GM18517 (cell line): ENCODE data around the gene FHIT.

Experiments used
- ATAC-seq: cut with Tn5 transposase; IDR thresholded peaks from one replicate; pipeline ENCODE4 v1.9.1; 2021; ENCODE audit warnings: mild to moderate bottlenecking, moderate library complexity; ENCODE audit not compliant: unreplicated experiment

Gene FHIT

DNA sequence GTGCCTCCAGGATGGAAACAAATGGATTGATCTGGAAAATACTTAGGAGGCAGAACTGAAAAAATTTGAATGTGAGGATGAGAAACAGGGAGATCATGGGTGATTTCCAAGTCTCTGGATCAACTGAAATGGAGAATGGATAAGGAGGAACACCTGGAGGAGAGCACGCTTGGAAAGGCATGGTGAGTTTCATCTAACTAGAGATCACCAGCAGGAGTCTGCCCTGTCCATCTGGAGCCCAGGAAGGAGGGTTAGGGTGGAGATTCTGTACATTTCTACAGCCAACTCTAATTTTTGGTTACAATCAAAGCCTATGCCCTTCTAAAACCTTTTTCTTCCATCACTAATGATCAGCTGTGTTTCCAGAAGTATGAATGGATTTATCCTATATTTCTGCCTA lies 1205.6 kb downstream of the FHIT start:
- no peak for ATAC-seq

DNA sequence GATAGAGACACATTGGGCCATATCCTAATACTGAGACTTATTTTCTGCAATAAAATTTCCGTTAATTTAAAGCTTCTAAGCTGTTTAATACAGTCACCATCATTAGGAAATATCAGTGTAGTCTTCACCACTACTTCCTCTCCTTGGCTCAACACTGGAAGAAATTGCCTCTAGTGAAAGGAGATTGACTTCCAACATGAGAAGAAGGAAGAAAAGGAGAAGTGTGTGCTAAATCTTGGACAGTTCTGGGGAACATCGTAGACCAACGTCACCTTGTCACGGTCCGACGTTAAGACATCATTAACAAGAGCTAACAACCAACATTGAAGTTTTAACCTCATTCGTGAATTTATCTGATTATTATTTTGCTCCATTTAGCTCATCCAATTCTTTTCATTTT lies 1214.4 kb downstream of the FHIT start:
- ATAC-seq, result no peak

DNA sequence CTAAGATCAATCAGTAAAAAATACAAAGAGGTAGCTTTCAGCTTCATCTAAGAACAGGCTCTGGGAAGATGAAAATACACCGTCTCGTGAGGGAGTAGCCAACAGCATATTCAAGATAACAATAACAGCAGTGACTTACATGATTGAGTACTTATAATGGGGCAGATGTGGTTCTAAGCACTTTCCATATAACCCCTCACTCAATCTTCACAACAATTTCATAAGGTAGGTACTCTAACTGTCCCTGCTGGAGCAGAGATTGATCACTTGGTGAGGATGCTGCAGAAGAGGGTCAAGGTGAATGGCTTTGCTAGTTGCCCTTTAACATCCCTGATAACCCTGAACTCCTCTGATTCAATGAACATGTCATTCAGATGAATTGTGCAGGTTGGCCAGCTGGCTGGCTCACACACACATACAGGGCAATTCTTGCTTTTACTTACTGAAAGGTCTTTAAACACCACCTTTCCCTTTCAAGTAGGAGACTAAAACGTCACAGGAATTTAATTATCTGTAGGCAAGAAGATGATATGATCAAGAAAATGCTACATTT lies 1217.3 kb downstream of the FHIT start:
- no peak for ATAC-seq

DNA sequence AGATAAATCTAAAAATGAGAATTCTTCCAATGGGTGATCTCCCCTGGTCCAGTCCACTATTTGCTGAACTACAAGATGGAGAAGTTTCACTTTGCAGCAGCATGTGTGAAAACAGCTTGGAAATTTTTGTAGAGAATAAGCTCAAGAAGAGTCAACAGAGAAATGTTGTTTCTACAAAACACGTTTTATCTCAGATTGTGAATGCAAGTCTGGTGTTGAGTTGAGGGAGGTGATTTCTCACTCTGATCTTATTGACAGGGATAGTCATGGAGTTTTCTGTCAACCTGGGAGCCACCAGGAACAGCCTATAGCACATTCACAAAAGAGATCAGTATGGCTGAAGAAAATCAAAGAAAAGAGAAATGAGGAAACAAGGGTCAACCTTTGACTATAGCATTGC lies 1220.3 kb downstream of the FHIT start:
- ATAC-seq, result no peak

DNA sequence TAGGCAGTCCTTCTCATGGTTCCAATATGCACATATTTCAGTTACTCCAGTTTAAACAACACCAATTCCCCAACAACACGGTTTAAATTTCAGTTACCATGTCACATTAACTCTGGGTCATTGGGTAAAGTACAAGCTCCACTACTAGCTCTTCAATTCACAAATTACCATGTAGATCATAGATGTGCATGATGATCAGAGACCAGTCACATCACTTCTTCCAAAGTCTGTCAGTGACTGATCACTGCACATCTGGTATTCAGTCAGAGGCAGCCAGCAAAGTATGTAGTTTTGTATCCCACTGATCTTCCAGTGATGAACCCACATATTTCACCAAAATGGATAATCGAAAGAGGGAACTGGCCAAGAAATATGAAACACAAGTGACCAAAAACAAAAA lies 1223.0 kb downstream of the FHIT start:
- ATAC-seq, result no peak

DNA sequence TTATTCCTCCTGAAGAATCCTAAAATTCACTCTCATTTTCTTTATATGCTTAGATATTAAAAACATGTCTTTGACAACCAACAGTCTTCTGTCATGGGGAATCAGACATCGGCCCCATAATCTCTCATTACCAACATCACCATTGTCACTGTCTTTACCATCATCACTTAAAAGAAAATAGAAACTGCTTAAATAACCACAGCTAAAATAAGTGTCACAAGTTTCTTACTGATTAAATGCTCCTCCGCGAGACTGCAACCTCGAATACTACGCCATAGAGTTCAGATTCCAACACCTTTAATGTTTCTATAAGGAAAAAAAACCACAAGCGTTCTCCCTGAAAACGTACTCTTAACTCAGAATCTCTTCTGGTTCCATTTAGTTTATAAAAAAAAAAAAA lies 1223.9 kb downstream of the FHIT start:
- ATAC-seq, result no peak

DNA sequence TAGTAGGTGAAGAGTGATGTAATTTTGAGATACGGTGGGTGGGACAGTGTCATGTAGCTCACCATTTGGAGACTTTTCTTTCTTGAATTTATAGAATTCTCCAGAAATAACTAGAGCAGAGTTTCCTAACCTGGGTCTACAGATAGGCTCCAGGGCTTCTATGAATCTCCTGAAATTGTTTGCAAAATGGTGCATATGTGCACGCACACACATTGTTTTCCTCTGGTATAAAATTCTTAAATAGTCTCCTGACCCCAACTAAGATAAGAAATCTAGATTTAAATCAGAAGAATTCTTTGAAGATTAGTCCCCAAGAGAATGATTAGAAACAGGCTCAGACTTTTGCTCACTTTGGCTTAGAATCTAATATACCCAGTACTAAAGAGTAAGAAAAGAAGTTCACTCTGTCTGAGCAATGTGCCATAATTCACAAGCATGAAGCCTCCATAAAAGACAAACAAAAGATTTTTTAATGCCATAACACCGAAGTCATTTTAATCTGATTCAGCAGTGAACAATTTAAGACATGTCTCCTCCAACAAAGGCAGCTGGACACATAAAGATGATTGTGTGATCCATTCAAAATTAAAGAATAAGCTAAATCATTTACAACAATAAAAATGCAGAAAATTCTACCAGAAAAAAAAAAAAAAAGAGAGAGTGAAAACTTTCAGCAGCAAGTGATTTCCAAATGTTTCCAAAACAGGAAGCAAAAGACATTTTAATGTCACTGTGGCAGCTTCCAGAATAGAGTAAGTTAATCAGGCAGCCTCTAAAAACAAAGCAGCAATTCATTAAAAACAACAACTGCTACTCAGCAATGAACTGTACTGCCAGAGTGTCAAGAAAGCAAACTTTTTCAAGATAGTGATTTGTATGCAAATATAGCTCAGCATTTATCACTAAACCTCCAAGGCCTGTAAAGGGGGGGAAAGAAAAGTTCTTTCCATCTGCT lies 1225.9 kb downstream of the FHIT start:
- ATAC-seq, result no peak

DNA sequence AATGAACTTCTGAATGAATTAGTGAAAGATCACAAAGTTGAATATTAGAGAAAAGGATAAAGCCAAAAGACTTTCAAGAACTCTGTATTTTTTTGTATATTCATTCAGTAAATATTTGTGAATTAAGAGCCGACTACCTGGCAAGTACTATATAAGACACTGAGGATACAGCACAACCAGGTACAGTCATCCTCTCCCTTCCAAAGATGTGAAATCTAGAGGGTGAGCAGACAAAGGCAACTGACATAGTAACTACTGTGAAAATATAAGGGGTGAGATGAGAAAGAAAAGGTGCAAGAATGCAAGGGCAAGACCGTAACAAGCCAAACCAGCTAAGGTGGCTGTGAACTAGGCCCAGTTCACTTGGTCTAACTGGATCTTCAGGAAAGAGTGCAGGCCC lies 1226.9 kb downstream of the FHIT start:
- ATAC-seq, result no peak

DNA sequence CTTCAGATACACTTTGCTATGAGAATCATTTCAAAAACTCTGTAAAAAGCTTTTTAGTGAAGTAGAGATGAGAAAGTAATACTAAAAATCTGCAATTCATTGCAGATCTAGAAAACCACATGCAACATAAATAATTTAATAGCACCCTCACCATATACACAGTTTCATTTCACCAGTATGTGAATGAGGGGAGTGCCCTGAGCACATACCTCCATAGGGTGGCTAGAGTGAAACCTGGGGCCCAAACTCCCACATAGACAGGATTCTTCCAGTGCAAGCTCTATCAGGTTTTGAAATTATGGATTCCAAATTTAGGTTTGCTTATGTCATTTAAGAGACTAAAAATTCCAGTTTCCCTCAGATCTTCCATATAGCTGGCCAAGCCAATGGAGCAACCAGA lies 1228.1 kb downstream of the FHIT start:
- ATAC-seq, result no peak

DNA sequence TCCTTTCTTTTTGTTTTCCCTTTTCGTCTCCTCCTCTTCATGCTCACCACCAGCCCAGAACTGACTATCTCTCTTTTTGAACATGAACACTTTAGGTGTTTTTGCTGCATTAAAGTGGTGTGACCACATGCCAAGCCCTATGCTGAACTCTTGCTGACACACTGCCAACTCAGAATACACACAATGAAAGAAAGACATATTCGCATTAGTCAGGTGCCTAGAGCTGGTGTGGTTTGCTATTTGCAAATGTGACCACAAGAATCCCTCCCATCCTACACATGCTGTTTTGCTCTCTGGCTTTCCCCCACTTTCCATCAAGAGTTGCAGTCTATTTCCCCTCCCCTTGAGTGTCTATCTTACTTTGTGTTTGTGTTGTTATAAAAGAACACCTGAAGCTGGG lies 1233.6 kb downstream of the FHIT start:
- no peak for ATAC-seq

DNA sequence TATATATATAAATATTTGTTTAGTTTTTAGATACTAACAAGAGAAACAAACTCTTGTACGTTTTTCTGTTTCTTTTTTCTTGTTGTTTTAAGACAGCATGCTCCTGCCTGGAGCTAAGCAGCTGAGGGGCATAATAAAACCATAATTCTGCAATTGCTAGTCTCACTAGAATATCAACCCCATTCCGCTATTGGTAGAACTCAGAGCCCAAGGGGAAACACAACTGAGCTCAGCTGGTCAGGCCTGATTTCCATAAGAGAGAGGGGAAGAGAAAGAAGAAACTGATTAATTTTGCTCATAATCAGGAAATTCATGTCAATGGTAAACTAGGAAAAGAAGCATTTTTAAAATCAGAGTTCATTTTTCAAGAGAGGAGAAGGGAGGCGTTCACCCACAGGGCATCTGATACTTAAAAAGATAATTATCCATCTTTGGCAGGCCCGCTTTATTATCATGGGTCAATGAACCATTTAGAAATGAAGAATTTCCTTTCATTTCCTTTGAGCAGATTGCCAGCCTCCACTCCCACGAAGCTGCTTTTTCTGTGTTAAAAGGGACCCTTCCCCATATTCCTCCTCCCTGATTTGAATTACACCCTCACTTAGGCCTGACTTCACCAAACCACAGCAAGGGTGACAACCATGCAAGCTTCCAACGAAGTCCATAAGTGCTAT lies 1236.1 kb downstream of the FHIT start:
- no peak for ATAC-seq

DNA sequence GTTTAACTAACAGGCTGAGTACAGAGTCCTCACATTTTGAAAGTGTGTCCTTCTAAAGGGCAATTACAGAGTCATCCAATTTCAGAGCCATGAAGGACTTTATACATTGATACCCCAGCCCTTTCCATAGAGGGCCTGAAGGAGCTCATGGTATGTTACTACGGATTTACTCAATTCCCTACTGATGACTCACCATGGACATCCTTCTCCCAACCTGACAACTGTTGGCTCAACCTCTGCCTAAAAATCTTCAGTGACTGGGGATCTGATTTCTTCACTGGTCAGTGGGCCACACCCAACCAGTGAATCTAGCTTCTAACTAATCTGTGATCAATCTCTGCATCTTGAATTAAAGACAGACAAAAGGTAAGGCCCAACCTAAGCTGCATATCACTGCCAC lies 1238.0 kb downstream of the FHIT start:
- no peak for ATAC-seq

DNA sequence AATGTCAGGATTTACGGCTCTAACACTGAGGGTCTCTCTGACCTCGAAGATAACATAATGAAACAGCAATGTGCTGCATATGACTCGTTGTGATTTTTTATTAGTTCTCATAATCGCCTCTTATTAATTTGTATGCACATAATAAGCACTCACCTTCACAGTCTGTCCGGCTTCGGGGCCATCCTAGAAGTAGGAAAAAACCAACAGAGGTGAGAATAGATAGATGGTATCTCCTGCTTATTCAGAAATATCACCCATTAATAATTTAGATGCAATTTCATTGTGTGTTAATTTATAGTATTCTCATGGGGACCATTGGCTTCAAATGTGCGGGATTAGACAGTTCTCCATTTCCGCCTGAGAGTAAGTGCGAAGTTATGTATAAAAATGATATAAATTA lies 1240.0 kb downstream of the FHIT start:
- ATAC-seq, result no peak

DNA sequence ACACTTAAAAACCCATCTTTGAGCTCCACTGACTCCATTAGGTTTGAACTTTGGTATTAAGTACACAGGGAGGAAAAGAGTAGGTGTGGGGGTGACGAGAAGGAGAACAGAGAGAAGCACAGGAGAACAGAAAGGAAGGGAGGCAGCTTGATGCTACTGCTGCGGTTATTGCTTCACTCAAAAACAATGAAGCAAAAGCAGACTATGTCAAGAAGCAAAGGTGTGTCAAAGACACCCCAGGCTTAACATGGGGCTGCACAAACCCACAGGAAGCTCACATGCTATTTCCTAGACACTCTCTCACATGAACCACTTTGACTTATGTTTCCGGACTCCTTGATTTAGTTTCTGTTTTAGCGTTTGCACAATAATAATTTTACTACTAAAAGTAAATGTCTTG lies 1240.5 kb downstream of the FHIT start:
- ATAC-seq, result peak; percentile 79

DNA sequence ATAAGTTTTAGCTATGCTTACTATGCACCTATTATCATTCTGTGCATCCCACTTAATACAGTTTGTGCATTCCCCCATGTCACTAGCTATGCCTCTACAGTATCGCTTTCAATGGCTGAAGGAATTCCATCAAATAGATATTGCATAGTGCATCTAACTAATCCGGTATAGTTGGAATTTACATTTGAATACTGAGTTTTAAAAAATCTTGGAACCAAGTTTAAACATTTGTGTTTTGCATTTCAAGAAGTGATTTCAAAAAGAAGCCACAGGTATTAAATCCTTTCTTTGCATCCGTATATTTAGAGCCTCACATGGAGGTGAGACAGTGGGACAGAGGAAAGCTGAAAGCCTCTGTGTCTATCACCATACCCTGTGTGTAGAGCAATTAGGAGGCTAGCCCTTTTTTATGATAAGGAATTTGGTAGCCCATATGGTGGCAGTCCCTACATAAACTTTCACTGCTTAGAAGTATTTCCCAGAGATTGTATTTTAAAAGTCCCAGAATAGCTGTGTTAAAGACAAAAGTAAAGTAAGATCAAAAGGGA lies 1241.2 kb downstream of the FHIT start:
- no peak for ATAC-seq

DNA sequence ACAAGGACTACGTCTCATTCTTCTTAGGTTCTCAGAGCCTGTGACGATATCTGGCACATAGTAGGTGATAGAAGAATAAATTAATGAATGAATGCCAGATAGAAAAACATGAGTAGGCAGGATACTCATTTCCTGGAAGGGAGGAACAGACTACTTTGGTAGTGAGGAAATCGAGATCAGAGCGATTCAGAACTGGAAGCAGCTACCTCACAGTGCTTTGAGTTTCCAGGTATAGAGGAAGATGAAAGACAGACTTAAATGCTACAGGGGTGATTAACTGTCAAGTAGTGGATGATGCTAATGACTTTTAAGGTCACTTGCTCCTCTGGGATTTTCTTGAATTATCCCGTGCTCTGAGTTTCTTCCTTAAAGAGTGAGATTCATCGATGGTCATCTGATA lies 1249.9 kb downstream of the FHIT start:
- no peak for ATAC-seq

DNA sequence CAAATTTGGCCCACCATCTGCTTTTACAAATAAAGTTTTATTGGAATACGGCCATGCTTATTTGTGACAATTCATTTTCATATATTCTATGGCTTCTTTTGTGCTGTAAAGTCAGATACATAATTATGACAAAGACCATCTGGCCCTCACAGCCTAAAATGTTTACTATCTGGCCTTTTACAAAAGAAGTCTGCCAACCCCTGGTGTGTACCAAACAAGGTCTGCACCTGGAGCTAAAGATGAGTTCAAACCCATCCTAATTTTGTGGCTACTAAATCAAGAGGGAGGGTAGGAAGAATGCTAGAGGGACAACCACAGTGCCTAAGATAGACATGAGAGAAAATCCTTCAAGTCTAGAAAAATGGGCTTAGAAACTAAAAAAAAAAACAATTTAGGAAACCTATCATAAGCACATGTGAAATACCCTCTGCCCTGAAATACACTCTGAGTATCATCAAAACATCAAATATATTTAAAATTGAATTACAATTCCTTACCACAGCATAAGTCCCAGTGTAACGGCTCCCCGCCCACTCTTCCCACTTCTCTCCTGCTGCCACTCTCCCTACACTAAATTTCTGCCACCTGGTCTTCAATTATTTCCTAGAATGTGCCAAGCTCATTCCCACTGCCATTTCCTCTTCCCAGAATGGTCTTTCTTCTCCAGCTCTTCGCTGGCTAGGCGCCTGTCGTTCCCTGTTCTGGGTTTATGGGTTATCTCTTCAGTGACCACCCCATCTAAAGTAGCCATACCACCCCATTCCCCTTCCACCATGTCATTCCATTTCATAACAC lies 1250.7 kb downstream of the FHIT start:
- ATAC-seq, result no peak

DNA sequence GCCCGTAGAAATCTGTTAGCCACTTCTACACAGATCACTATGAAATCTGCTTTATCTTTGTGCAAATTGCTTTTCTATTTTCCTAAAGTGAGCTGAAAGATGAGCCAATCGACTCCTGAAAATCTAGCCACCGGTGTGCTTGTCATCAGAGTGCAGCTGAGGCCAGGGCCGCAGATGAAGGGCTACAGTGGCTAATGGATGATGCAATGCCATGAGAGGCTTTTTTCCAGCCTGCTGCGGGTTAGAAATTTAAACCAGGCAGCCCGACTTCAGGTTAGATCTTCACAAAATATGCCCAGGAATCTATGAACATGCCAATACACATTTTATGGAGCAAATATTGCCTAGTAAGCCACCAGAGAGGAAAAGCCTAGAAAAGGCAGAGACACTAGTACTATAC lies 1253.2 kb downstream of the FHIT start:
- ATAC-seq, result no peak

DNA sequence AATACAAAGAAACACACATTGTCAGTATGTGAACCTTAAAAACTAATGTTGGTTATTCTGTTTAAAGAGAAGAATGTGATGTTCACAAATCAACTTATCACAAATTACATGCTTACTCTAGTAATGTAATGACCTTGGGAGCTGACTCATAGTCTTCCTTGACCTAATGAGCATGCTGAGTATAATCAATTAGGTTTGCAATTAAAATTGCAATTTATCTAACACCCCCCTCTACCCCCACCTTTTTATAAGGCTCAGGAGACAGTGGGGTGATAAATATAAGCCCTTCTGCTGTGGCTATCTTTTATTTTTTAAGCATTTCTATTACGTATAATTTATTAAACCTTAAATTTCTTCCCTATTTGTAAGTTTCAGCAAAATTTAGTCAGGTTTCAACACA lies 1253.7 kb downstream of the FHIT start:
- no peak for ATAC-seq

DNA sequence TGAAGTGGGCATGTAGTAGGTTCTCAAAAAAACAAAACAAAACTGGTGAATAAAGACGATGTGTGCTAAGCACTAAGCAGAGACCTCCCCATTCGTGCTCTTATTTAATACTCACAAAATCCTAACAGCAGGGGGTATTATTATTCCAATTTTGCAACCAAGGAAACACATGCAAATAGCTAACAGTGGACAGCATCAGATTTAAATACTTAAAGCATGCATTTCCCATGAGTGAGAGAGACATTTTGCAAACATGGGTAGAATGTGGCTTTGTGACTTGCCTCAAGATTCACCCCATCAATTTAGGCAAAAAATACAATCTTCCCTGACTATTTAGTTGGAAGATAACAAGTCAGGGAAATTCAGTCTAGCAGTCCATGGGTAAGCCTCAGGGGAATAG lies 1255.2 kb downstream of the FHIT start:
- ATAC-seq, result no peak

DNA sequence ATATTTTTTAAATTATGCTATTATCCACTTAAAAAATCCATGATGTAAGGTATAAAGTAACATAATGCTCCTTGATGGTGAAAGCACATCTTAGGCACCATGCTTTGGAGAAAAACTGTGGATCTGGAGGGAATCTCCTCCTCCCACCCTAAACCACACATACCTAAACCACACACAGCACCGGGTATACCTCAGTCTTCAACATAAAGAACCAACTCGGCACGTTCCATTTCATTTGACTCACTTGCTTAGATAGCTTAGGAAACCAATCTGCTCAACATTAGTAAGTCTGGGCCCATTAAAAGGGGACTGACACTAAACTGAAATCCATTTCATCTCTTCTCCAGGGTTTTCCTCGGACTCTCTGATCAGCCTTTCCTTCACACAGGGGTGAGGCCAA lies 1255.7 kb downstream of the FHIT start:
- ATAC-seq, result no peak
